T-cell (primary cell): ENCODE measurements around the gene CDRT15. TPM values are rescaled to one million over a fixed set of nuclear protein-coding genes. Genes with fewer than 3 reads are reported as not detected.
"Not testable (repeated sequence)": the region's sequence is repeated elsewhere in the genome, so short reads cannot be mapped to it uniquely, and the experiment has no call there.

ENCODE experiments used
- ATAC-seq, 4 experiments: fragments of 200-7000 bp in 3 of 4; fragments of 150-1000 bp in 1 of 4; cut with Tn5 transposase; replicated peaks in 1 of 4; 1 replicate in 3 of 4; 2 replicates in 1 of 4; pipeline ENCODE4 v1.10.0; 2021; ENCODE audit warnings: moderate library complexity in 3 of 4, mild to moderate bottlenecking in 2 of 4, moderate number of reproducible peaks in 1 of 4
- CTCF ChIA-PET, 2 donors: fragments of 300-600 bp; sonication (Branson Sonifier 250); formaldehyde crosslinking; loops; one replicate each; lab custom pipeline; 2022; ENCODE audit warnings: antibody characterized with exemption in 2 of 2; lab: Charles Lee
- POLR2A ChIA-PET, 2 donors: fragments of 300-600 bp; sonication (Branson Sonifier 250); formaldehyde crosslinking; loops; one replicate each; lab custom pipeline; 2022; ENCODE audit warnings: antibody characterized with exemption in 2 of 2; lab: Charles Lee
- DNase-seq, 35 experiments: peaks; one replicate each; pipeline versions ENCODE4 v3.0.0 to v3.0.0-alpha.2; 2013 to 2023
- H3K27ac ChIP-seq: one replicate; pipeline ENCODE4 v1.5.1; 2013; ENCODE audit warnings: low read length
- H3K27me3 ChIP-seq, 2 experiments: replicated peaks in 1 of 2; 1 replicate in 1 of 2; 2 replicates in 1 of 2; pipeline versions ENCODE4 v1.6.1 to v1.7.0; 2013; ENCODE audit warnings: low read length in 1 of 2, mixed read lengths in 1 of 2; ENCODE audit not compliant: control insufficient read depth in 2 of 2, insufficient read depth in 2 of 2; ENCODE audit errors: extremely low read depth in 1 of 2
- H3K36me3 ChIP-seq, 2 donors: 1 replicate in 1 of 2; 2 replicates in 1 of 2; pipeline versions ENCODE4 v1.6.1 to v1.7.0; 2013; ENCODE audit warnings: low read length in 1 of 2; ENCODE audit not compliant: control insufficient read depth in 2 of 2, insufficient read depth in 1 of 2; ENCODE audit errors: extremely low read depth in 1 of 2
- H3K4me1 ChIP-seq, 2 experiments: 1 replicate in 1 of 2; 2 replicates in 1 of 2; pipeline versions ENCODE4 v1.6.1 to v1.7.0; 2013; ENCODE audit warnings: low read length in 2 of 2, mixed read lengths in 1 of 2; ENCODE audit not compliant: insufficient read depth in 2 of 2, control insufficient read depth in 1 of 2; ENCODE audit errors: extremely low read depth in 1 of 2
- H3K4me3 ChIP-seq, 2 donors: 1 replicate in 1 of 2; 2 replicates in 1 of 2; pipeline versions ENCODE4 v1.5.1 to v1.7.0; 2013; ENCODE audit warnings: mild to moderate bottlenecking in 2 of 2, low read length in 1 of 2, moderate library complexity in 1 of 2; ENCODE audit not compliant: control insufficient read depth in 1 of 2; ENCODE audit errors: extremely low read depth in 1 of 2
- H3K9me3 ChIP-seq: 2 replicates; pipeline ENCODE4 v1.7.0; 2013
- H3K27ac Mint-ChIP-seq, 2 donors: one replicate each; pipeline ENCODE4 v1.8.0; 2020 to 2021; ENCODE audit warnings: mild to moderate bottlenecking in 2 of 2, mixed read lengths in 2 of 2
- H3K27me3 Mint-ChIP-seq, 2 donors: one replicate each; pipeline ENCODE4 v1.8.0; 2021 to 2022; ENCODE audit warnings: mixed read lengths in 2 of 2
- H3K36me3 Mint-ChIP-seq: one replicate; pipeline ENCODE4 v1.8.0; 2021; ENCODE audit warnings: mixed read lengths
- H3K4me1 Mint-ChIP-seq, 3 donors: one replicate each; pipeline ENCODE4 v1.8.0; 2020 to 2022; ENCODE audit warnings: mixed read lengths in 3 of 3, mild to moderate bottlenecking in 1 of 3
- H3K4me3 Mint-ChIP-seq, 3 donors: one replicate each; pipeline ENCODE4 v1.8.0; 2020 to 2022; ENCODE audit warnings: mild to moderate bottlenecking in 3 of 3, mixed read lengths in 3 of 3, moderate library complexity in 3 of 3
- H3K9me3 Mint-ChIP-seq, 3 donors: one replicate each; pipeline ENCODE4 v1.8.0; 2020 to 2022; ENCODE audit warnings: mixed read lengths in 3 of 3
- WGBS: methylation state at CpG from one replicate; pipeline ENCODE4 v1.1.5; 2013; ENCODE audit warnings: missing lambda C conversion rate; ENCODE audit not compliant: insufficient coverage; 5-methylcytosine and 5-hydroxymethylcytosine counted together
- total RNA-seq, 35 experiments: library from RNA in 6 of 35; stranded (reverse) in 6 of 35; fragments of 120-200 nt in 1 of 35; gene quantifications; one replicate each; pipeline versions ENCODE4 v1.2.1 to v1.2.4 and lab custom pipeline; 2013 to 2026

Gene CDRT15
- total RNA-seq (not detected), total RNA-seq (lab: John Stamatoyannopoulos, UW) (0 reads per million in 29 experiments)
- total RNA-seq (2013) = not detected

DNA sequence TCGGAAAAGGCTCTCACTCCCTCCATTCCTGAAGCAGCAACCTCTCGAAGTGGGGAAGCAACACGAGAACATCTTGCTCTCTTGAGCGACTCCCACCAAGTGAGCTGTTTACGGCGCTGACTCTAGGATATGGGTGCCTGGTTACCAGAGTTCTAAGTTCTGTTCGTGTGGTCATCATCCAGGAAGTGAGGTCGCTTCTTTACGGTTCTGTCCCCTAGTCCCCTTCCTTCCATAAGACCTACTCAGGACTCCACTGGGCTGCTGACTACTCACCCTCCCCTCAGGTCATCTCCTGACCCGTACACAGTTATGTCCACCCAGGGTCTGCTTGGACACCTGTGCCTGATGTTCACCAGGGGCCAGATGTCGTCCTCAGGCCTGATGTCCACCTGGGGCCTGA lies at the start of gene CDRT15:
CDRT15 (minus strand) TSS at position 101 of the 400 bp plus-strand sequence; CDS start at position 72, 29 bp downstream.
- 94% methylated on average over 8 of the region's 11 CpGs for WGBS
- H3K27ac Mint-ChIP-seq, POLR2A ChIA-PET, H3K4me3 ChIP-seq, H3K27me3 ChIP-seq, H3K36me3 Mint-ChIP-seq, CTCF ChIA-PET, DNase-seq, H3K9me3 Mint-ChIP-seq, H3K4me1 Mint-ChIP-seq, H3K4me1 ChIP-seq, ATAC-seq, H3K36me3 ChIP-seq, H3K27me3 Mint-ChIP-seq, H3K27ac ChIP-seq, H3K9me3 ChIP-seq, H3K4me3 Mint-ChIP-seq: not testable (repeated sequence)

DNA sequence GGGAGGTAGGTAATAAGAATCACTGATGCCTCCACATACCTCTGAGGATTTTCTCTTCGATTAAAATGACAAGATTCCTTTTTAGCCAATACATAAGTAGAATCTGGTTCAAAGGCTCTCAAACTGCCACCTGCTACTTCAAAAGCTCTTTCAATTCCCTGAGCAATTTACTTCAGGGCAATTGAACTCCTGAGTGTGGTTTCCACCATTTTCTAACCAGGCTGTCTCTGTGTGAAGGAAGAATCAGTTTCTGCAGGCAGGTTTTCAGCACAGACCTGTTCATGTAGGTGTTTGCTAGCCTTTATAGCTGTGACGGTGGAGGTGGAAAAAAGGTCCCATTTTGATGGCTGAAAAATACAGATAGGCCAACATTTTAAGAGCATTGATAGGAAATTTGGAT lies 46.1 kb upstream of the CDRT15 start:
- H3K4me3 ChIP-seq = no peak overlapping the region
- no peak overlapping the region for H3K27ac ChIP-seq
- H3K4me3 Mint-ChIP-seq = no peak overlapping the region
- ChIA-PET CTCF (interaction anchor here in 1 of 2 donors (0.6 kb wide), 2 partner anchors 15 to 203 kb away, joined by 3 to 4 read pairs; no protein-coding TSS in a partner anchor), POLR2A (no interaction called here)
- ATAC-seq = no peak
- no peak for DNase-seq
- no peaks in the 10 kb centered on the region for H3K36me3 Mint-ChIP-seq
- H3K9me3 Mint-ChIP-seq = no peaks in the 10 kb centered on the region
- H3K4me1 ChIP-seq = no peaks in the 10 kb centered on the region
- WGBS = 100% methylated on average over 1 of the region's 2 CpGs
- H3K27me3 ChIP-seq = peaks cover 0 to 9% of the 10 kb centered on the region in 2 experiments
- H3K36me3 ChIP-seq = no peaks in the 10 kb centered on the region
- H3K27me3 Mint-ChIP-seq = peaks cover 21 to 28% of the 10 kb centered on the region in 2 donors
- H3K9me3 ChIP-seq = no peaks in the 10 kb centered on the region
- no peak overlapping the region for H3K27ac Mint-ChIP-seq
- H3K4me1 Mint-ChIP-seq = no peaks in the 10 kb centered on the region

DNA sequence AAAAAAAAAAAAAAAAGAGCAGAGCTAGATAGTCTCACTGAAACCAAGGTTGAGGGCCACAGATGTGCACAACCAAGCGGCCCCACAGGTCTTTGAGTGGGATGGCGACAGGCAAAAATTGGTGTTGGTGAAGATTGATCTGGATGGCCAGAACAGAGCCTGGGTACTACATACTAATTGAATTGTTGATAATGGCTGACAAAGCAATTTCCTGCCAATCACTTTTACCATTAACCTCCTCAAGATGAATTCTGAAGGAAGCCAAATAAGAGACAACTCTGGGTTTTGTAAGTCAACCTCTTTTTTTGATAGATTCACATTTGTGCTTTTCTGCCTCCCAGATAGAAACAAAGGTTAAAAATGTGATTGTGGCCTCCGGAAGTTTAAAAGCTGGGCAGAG lies 44.9 kb upstream of the CDRT15 start:
- 100% methylated on average over 1 of the region's 3 CpGs for WGBS
- CTCF ChIA-PET = interaction anchor here in 1 of 2 donors (0.8 kb wide), 1 partner anchor 24 kb away, joined by 3 read pairs; no protein-coding TSS in a partner anchor

DNA sequence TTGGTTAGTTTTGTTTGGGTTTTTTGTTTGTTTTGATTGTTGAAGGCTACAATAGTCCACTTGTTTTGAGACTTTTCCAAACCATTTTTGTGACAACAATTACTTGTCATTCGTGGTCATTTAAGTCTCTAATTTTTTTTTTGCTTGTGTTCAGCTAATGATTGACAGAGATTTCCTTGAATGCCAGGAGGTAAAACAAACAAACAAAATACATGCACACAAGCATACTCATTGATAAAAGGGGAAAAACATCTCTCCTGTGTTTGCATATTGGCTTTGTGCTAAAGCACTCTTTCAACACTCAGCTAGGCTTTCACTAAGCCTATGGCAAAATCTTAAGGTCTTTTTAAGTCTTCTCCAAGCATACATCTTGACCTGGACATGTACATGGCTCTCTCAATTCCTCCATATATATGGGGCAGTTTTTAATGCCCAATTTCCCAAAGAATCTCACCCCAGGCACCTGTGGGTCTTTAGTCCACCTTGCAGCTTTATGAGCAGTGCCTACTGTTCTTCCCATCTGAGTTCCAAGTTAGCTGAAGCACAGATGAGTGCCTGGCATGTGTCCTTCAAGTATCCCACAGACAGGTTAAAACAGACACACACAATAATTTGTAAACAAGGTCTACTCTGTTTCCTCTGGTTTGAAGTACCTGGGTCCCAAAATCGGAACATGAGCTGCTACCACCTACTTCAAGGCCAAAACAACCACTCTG lies 40.0 kb upstream of the CDRT15 start:
- WGBS = no CpG with 5 or more reads among the region's 2 CpGs
- no peaks in the 10 kb centered on the region for H3K4me1 ChIP-seq
- no peaks in the 10 kb centered on the region for H3K36me3 ChIP-seq
- no peak overlapping the region for H3K27ac Mint-ChIP-seq
- CTCF ChIA-PET = interaction anchor here (0.6 kb wide), 2 partner anchors 41 to 55 kb away, joined by 3 read pairs; no protein-coding TSS in a partner anchor
- no peak for DNase-seq
- peaks cover 0 to 9% of the 10 kb centered on the region in 2 experiments for H3K27me3 ChIP-seq
- H3K4me3 Mint-ChIP-seq = no peak overlapping the region
- no peaks in the 10 kb centered on the region for H3K36me3 Mint-ChIP-seq
- peaks cover 9 to 19% of the 10 kb centered on the region in 2 donors for H3K27me3 Mint-ChIP-seq
- POLR2A ChIA-PET = no interaction called here
- ATAC-seq = no peak
- H3K9me3 Mint-ChIP-seq = peaks cover 0 to 13% (median 4%) of the 10 kb centered on the region in 3 donors
- no peaks in the 10 kb centered on the region for H3K4me1 Mint-ChIP-seq
- H3K9me3 ChIP-seq = peaks cover 2% of the 10 kb centered on the region
- H3K4me3 ChIP-seq = no peak overlapping the region
- H3K27ac ChIP-seq = no peak overlapping the region

More for the DNA sequence above, 44.9 kb upstream of the CDRT15 start:
- ATAC-seq (no peak), DNase-seq (no peak)
- no peaks in the 10 kb centered on the region for H3K36me3 ChIP-seq
- H3K4me1 Mint-ChIP-seq = no peaks in the 10 kb centered on the region
- POLR2A ChIA-PET = no interaction called here
- H3K36me3 Mint-ChIP-seq = no peaks in the 10 kb centered on the region
- H3K27me3 ChIP-seq = peaks cover 0 to 9% of the 10 kb centered on the region in 2 experiments
- H3K27ac ChIP-seq = no peak overlapping the region
- no peaks in the 10 kb centered on the region for H3K9me3 ChIP-seq
- H3K4me3 ChIP-seq = no peak overlapping the region
- no peaks in the 10 kb centered on the region for H3K9me3 Mint-ChIP-seq
- H3K4me3 Mint-ChIP-seq = no peak overlapping the region
- H3K4me1 ChIP-seq = no peaks in the 10 kb centered on the region
- no peak overlapping the region for H3K27ac Mint-ChIP-seq
- peaks cover 27 to 30% of the 10 kb centered on the region in 2 donors for H3K27me3 Mint-ChIP-seq

DNA sequence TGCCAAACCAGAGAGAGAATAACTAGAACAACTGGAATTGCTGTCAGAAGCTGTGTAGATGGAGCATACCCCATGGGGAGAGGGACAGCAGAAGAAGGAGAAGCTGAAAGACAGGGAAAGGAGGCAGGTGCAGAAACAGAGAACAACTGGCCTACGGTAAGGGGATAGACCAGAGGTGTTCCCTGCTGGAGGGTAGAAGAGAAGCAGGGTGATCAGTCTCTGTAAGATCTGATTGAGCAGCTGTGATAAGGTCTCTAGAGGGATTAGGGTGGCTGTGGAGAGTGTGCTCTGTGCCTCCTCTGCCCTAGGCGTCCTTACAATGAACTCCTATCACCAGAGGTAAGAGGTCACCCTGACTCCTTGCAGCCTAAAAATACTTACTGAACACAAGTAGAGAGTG lies 33.8 kb upstream of the CDRT15 start:
- no peak overlapping the region for H3K27ac ChIP-seq
- no peaks in the 10 kb centered on the region for H3K36me3 ChIP-seq
- H3K4me3 Mint-ChIP-seq = no peak overlapping the region
- H3K4me1 Mint-ChIP-seq = peaks cover 0 to 7% (median 0%) of the 10 kb centered on the region in 3 donors
- WGBS = 100% methylated on average over 1 of the region's 2 CpGs
- POLR2A ChIA-PET = no interaction called here
- peaks cover 2% of the 10 kb centered on the region for H3K9me3 ChIP-seq
- CTCF ChIA-PET = no interaction called here
- peaks cover 0 to 1% of the 10 kb centered on the region in 2 donors for H3K27me3 Mint-ChIP-seq
- H3K9me3 Mint-ChIP-seq = peaks cover 0 to 13% (median 4%) of the 10 kb centered on the region in 3 donors
- H3K27ac Mint-ChIP-seq = no peak overlapping the region
- no peak overlapping the region for H3K4me3 ChIP-seq
- no peaks in the 10 kb centered on the region for H3K36me3 Mint-ChIP-seq
- H3K4me1 ChIP-seq = no peaks in the 10 kb centered on the region
- H3K27me3 ChIP-seq = no peaks in the 10 kb centered on the region
- no peak for DNase-seq
- no peak for ATAC-seq

DNA sequence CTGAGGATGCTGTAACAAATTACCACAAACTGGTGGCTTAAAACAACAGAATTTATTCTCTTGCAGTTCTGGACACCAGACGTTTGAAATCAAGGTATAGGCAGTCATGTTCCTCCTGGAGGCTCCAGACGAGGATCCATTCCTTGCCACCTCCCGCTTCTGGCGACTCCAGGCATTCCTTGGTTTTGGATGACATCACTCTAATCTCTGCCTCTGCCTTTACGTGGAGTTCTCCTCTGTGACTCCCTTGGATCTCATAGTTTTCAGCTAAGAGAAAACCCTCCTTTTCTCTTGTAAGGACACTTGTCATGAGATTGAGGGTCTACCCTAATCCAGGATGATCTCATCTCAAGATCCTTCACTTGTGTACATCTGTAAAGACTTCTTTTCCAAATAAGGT lies 32.8 kb upstream of the CDRT15 start:
- 77% methylated on average over 4 of the region's 5 CpGs for WGBS
- no peak overlapping the region for H3K27ac Mint-ChIP-seq
- no peak overlapping the region for H3K4me3 Mint-ChIP-seq
- Histone ChIP-seq H3K4me3 (no peak overlapping the region), H3K4me1 (no peaks in the 10 kb centered on the region), H3K9me3 (peaks cover 2% of the 10 kb centered on the region), H3K36me3 (no peaks in the 10 kb centered on the region), H3K27me3 (no peaks in the 10 kb centered on the region), H3K27ac (no peak overlapping the region)
- peaks cover 0 to 10% (median 4%) of the 10 kb centered on the region in 3 donors for H3K9me3 Mint-ChIP-seq
- H3K27me3 Mint-ChIP-seq = no peaks in the 10 kb centered on the region
- CTCF ChIA-PET = interaction anchor here in 1 of 2 donors (0.6 kb wide), 1 partner anchor 34 kb away, joined by 3 read pairs; no protein-coding TSS in a partner anchor
- H3K36me3 Mint-ChIP-seq = no peaks in the 10 kb centered on the region
- POLR2A ChIA-PET = no interaction called here
- ATAC-seq = no peak
- DNase-seq = no peak
- peaks cover 0 to 7% (median 0%) of the 10 kb centered on the region in 3 donors for H3K4me1 Mint-ChIP-seq
